GM21825 (cell line): ENCODE measurements around the gene PRUNE2.
"Not testable (repeated sequence)": the region's sequence is repeated elsewhere in the genome, so short reads cannot be mapped to it uniquely, and the experiment has no call there.

Source experiments
- ATAC-seq: cut with Tn5 transposase; IDR thresholded peaks from one replicate; pipeline ENCODE4 v1.9.1; 2021; ENCODE audit warnings: mild to moderate bottlenecking, moderate library complexity; ENCODE audit not compliant: unreplicated experiment

PRUNE2 gene

GRCh38 chr9:76868897-76869296, 37.0 kb downstream of the PRUNE2 start:
- ATAC-seq = no peak

- ATAC-seq = no peak
These were observed 39.2 kb downstream of the PRUNE2 start for GRCh38 chr9:76866689-76867088.

GRCh38 chr9:76863832-76864231, 42.1 kb downstream of the PRUNE2 start:
- ATAC-seq = no peak

- no peak for ATAC-seq
These were observed 46.1 kb downstream of the PRUNE2 start for GRCh38 chr9:76859860-76860259.

GRCh38 chr9:76858248-76858647, 47.7 kb downstream of the PRUNE2 start:
- ATAC-seq = not testable (repeated sequence)

- no peak for ATAC-seq
These were observed 49.9 kb downstream of the PRUNE2 start for GRCh38 chr9:76856016-76856415.

- ATAC-seq = no peak
These were observed 50.9 kb downstream of the PRUNE2 start for GRCh38 chr9:76855015-76855414.

GRCh38 chr9:76852026-76852425, 53.9 kb downstream of the PRUNE2 start:
- no peak for ATAC-seq

GRCh38 chr9:76846297-76846696, 59.6 kb downstream of the PRUNE2 start:
- no peak for ATAC-seq

- no peak for ATAC-seq
These were observed 60.7 kb downstream of the PRUNE2 start for GRCh38 chr9:76845254-76845653.

- ATAC-seq = no peak
These were observed 70.2 kb downstream of the PRUNE2 start for GRCh38 chr9:76835571-76836283.

- ATAC-seq = no peak
These were observed 77.5 kb downstream of the PRUNE2 start for GRCh38 chr9:76828447-76828846.

GRCh38 chr9:76827296-76828080, 78.4 kb downstream of the PRUNE2 start:
- no peak for ATAC-seq

GRCh38 chr9:76820431-76820830, 85.5 kb downstream of the PRUNE2 start:
- no peak for ATAC-seq

- no peak for ATAC-seq
These were observed 87.6 kb downstream of the PRUNE2 start for GRCh38 chr9:76818271-76818670.

- ATAC-seq = no peak
These were observed 88.4 kb downstream of the PRUNE2 start for GRCh38 chr9:76817489-76817888.

GRCh38 chr9:76812591-76812990, 93.3 kb downstream of the PRUNE2 start:
- no peak for ATAC-seq

GRCh38 chr9:76810377-76810957, 95.4 kb downstream of the PRUNE2 start:
- ATAC-seq = peak; percentile 64

GRCh38 chr9:76808636-76809035, 97.3 kb downstream of the PRUNE2 start:
- no peak for ATAC-seq

GRCh38 chr9:76803762-76804161, 102.2 kb downstream of the PRUNE2 start:
- ATAC-seq = no peak

- ATAC-seq = no peak
These were observed 102.8 kb downstream of the PRUNE2 start for GRCh38 chr9:76803083-76803482.

GRCh38 chr9:76800901-76801300, 105.0 kb downstream of the PRUNE2 start:
- ATAC-seq = no peak
